ENCODE measurements around the gene EFNA2.

The EFNA2 gene

DNA sequence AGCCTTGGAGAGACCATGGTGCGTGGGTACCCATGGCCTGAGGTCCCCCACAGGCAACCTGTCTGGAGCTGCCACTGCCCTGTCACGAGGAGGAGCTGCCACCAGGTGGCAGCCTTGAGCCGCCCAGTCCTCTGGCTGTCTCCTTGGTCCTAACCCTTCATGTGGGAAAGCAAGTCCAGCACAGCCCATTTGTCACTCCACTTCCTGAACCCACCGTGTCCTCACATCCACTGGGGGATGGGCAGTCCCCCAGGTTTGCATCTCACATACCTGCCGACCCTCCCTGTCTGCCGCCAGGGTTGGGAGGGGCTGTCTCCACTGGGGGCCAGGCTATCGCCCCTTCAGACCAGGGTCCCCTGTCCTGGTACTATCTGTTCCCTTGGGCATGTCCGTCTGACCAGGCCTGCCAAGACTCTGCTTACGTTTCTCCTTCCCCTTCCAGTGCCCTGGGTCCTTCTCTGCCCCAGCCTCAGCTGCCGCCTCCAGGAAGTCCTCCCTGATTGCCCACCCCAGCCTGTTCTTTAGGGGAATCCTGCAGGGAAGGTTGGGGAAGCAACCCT is 5.8 kb upstream of the EFNA2 start:
- Histone ChIP-seq H4K20me1 (ENCODE audit: low read depth, low read length) (no peaks in the 10 kb centered on the region), H3K9me3 (ENCODE audit: insufficient read depth, low read length) (no peaks in the 10 kb centered on the region), H2AFZ (ENCODE audit: low read depth, low read length, severe bottlenecking) (no peak overlapping the region), H3K9me2 (replicated peaks; ENCODE audit: insufficient read depth, low read length) (no peaks in the 10 kb centered on the region), H3K27me3 (ENCODE audit: low read length) (no peaks in the 10 kb centered on the region), H3K27ac (ENCODE audit: low read depth, low read length) (no peak overlapping the region), H3K9ac (ENCODE audit: low read length) (no peak overlapping the region), H3K4me2 (ENCODE audit: low read depth, low read length, poor library complexity, severe bottlenecking) (no peak overlapping the region), H3K79me2 (ENCODE audit: insufficient read depth, low read length) (peaks cover 4% of the 10 kb centered on the region; the same call in 1 of the 2 replicates), H3F3A (ENCODE audit: insufficient read depth) (peaks cover 12% of the 10 kb centered on the region), H3K4me3 (ENCODE audit: insufficient read depth, low read length, poor library complexity, severe bottlenecking) (no peak overlapping the region), H3K36me3 (ENCODE audit: low read length) (no peaks in the 10 kb centered on the region)
- TF ChIP-seq, protein P1, sequence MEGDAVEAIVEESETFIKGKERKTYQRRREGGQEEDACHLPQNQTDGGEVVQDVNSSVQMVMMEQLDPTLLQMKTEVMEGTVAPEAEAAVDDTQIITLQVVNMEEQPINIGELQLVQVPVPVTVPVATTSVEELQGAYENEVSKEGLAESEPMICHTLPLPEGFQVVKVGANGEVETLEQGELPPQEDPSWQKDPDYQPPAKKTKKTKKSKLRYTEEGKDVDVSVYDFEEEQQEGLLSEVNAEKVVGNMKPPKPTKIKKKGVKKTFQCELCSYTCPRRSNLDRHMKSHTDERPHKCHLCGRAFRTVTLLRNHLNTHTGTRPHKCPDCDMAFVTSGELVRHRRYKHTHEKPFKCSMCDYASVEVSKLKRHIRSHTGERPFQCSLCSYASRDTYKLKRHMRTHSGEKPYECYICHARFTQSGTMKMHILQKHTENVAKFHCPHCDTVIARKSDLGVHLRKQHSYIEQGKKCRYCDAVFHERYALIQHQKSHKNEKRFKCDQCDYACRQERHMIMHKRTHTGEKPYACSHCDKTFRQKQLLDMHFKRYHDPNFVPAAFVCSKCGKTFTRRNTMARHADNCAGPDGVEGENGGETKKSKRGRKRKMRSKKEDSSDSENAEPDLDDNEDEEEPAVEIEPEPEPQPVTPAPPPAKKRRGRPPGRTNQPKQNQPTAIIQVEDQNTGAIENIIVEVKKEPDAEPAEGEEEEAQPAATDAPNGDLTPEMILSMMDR (IDR thresholded peaks at IDR 0.05; ENCODE audit: insufficient read depth, low read length, poor library complexity, severe bottlenecking), result peak; percentile 72
- TF ChIP-seq EZH2phosphoT487 (conservative IDR thresholded peaks at IDR 0.05; ENCODE audit: low read length), result no peak

DNA sequence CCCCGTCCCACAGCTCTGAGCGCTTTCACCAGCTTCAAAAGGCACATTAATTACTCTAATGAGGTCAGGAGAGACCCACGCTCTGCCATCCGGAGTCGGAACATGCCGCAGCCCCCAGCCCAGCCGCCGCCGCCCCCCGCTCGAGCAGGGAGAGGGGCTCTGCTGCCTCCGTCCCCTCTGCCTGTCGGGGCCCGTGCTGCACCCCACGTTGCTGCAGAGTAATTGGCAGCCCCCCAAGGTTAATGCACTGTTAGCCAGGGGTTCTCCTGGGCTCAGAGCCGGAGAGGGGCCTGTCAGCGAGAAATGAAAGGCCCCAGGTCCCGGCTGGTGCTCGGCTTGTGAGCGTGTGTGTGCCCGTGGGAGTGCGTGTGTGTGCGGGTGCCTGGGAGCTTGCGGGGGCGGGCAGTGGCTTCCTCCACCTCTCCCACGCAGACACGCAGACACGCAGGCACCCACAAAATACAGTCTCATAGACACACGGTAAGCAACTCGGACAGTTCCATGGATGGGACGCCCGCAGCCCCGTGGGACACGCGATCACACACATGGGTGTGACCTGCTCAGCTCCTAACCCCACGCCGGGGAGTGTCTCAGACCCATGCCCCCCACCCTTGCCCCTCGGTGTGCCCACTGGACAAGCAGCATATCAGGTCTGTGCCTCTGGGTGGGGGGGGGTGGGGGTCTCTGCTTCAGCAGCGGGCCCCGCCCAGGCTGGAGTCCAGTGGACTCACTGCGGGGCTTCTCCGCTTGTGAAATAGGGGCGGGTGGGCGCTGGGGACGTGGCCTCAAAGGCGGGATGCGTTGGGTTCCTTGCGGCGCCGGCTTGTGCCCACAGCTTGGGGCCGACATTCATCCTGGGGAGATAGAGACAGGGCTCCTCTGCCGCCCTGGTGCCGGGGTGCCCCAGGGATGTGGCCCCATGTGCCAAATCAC is 4.8 kb upstream of the EFNA2 start:
- Histone ChIP-seq H3K9me3 (ENCODE audit: insufficient read depth, low read length) (no peaks in the 10 kb centered on the region), H4K20me1 (ENCODE audit: low read depth, low read length) (no peaks in the 10 kb centered on the region), H3K79me2 (ENCODE audit: insufficient read depth, low read length) (peaks cover 4% of the 10 kb centered on the region; the same call in 1 of the 2 replicates), H3F3A (ENCODE audit: insufficient read depth) (peaks cover 12% of the 10 kb centered on the region), H2AFZ (ENCODE audit: low read depth, low read length, severe bottlenecking) (no peak overlapping the region), H3K4me2 (ENCODE audit: low read depth, low read length, poor library complexity, severe bottlenecking) (no peak overlapping the region), H3K9me2 (replicated peaks; ENCODE audit: insufficient read depth, low read length) (no peaks in the 10 kb centered on the region), H3K9ac (ENCODE audit: low read length) (no peak overlapping the region), H3K27ac (ENCODE audit: low read depth, low read length) (no peak overlapping the region), H3K36me3 (ENCODE audit: low read length) (no peaks in the 10 kb centered on the region), H3K4me3 (ENCODE audit: insufficient read depth, low read length, poor library complexity, severe bottlenecking) (no peak overlapping the region), H3K27me3 (ENCODE audit: low read length) (no peaks in the 10 kb centered on the region)
- no peak for TF ChIP-seq EZH2phosphoT487 (conservative IDR thresholded peaks at IDR 0.05; ENCODE audit: low read length)
- TF ChIP-seq, protein P1 (IDR thresholded peaks at IDR 0.05; ENCODE audit: insufficient read depth, low read length, poor library complexity, severe bottlenecking), result no peak

DNA sequence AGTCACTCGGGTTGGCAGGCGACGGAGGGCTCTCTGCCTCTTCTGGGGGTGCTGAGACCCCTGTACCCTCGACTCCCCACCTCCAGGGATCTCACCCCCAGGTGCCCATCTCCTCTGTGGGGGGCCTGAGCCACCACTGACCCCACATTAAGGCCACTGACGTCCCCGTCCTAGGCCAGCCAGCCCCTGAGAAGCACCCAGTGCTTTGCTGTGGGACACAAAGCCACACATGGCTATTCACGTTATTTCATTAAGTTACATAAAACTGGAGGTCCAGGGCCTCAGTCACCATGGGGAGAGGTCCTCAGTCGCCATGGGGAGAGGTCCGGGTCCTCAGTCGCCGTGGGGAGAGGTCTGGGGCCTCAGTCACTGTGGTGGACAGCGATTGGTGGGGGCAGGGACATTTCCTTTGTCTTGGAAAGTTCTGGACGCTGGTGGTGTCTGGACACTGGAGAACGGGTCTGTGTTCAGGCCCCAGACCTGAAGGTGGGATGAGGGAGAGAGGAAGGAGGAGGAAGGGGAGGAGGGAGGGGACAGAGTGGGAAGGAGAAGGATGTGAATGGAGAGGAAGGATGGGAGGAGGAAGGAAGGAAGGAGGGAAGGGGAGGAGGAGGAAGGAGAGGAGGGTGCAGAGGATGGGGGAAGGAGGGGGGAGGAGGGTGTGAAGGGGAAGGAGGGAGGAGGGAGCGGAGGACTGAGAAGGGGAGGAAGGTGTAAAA is 3.9 kb upstream of the EFNA2 start:
- Histone ChIP-seq H3K36me3 (ENCODE audit: low read length) (no peaks in the 10 kb centered on the region), H3K4me3 (ENCODE audit: insufficient read depth, low read length, poor library complexity, severe bottlenecking) (no peak overlapping the region), H3K9me3 (ENCODE audit: insufficient read depth, low read length) (no peaks in the 10 kb centered on the region), H4K20me1 (ENCODE audit: low read depth, low read length) (no peaks in the 10 kb centered on the region), H3K79me2 (ENCODE audit: insufficient read depth, low read length) (no peaks in the 10 kb centered on the region), H3K9me2 (replicated peaks; ENCODE audit: insufficient read depth, low read length) (no peaks in the 10 kb centered on the region), H2AFZ (ENCODE audit: low read depth, low read length, severe bottlenecking) (no peak overlapping the region), H3F3A (ENCODE audit: insufficient read depth) (peaks cover 5% of the 10 kb centered on the region; the same call in 1 of the 2 replicates), H3K4me2 (ENCODE audit: low read depth, low read length, poor library complexity, severe bottlenecking) (no peak overlapping the region), H3K9ac (ENCODE audit: low read length) (no peak overlapping the region), H3K27ac (ENCODE audit: low read depth, low read length) (no peak overlapping the region), H3K27me3 (ENCODE audit: low read length) (no peaks in the 10 kb centered on the region)
- TF ChIP-seq, protein P1 (IDR thresholded peaks at IDR 0.05; ENCODE audit: insufficient read depth, low read length, poor library complexity, severe bottlenecking), result no peak
- no peak for TF ChIP-seq EZH2phosphoT487 (conservative IDR thresholded peaks at IDR 0.05; ENCODE audit: low read length)

All from SU-DHL-6 (cell line).